Endodermal cell (in vitro differentiated cells): Measurements from ENCODE around the gene TRRAP. TPM values are rescaled to one million over a fixed set of nuclear protein-coding genes. Genes with fewer than 3 reads are reported as not detected.

Experiments
- DNase-seq: peaks from one replicate; pipeline ENCODE4 v3.0.0-alpha.2; 2017
- H3K27ac ChIP-seq: 2 replicates; pipeline ENCODE4 v1.5.1; 2013; ENCODE audit warnings: mild to moderate bottlenecking, low read depth, low read length, moderate library complexity
- H3K27me3 ChIP-seq: 2 replicates; pipeline ENCODE4 v1.6.1; 2013; ENCODE audit warnings: mild to moderate bottlenecking, low read length, moderate library complexity; ENCODE audit not compliant: insufficient read depth, control insufficient read depth, poor library complexity, severe bottlenecking
- H3K36me3 ChIP-seq: 2 replicates; pipeline ENCODE4 v1.7.0; 2013; ENCODE audit warnings: mild to moderate bottlenecking, low read length, moderate library complexity; ENCODE audit not compliant: control insufficient read depth, insufficient read depth
- H3K4me1 ChIP-seq: one replicate; pipeline ENCODE4 v1.7.0; 2013; ENCODE audit warnings: low read length; ENCODE audit not compliant: control insufficient read depth, insufficient read depth
- H3K4me3 ChIP-seq: 2 replicates; pipeline ENCODE4 v1.5.1; 2013; ENCODE audit warnings: mild to moderate bottlenecking, low read length, moderate library complexity
- H3K9ac ChIP-seq: 2 replicates; pipeline ENCODE4 v1.6.1; 2013; ENCODE audit warnings: mild to moderate bottlenecking, low read length, moderate library complexity; ENCODE audit not compliant: poor library complexity, severe bottlenecking; ENCODE audit errors: extremely low read depth
- H3K9me3 ChIP-seq: 2 replicates; pipeline ENCODE4 v1.6.1; 2013; ENCODE audit warnings: mild to moderate bottlenecking, low read length, moderate library complexity; ENCODE audit not compliant: control insufficient read depth
- H3K27ac Mint-ChIP-seq: 2 replicates; pipeline ENCODE4 v1.8.0; 2020; ENCODE audit warnings: mixed read lengths
- H3K27me3 Mint-ChIP-seq: 2 replicates; pipeline ENCODE4 v1.8.0; 2021; ENCODE audit warnings: mild to moderate bottlenecking, mixed read lengths; ENCODE audit not compliant: insufficient read depth
- H3K36me3 Mint-ChIP-seq: 2 replicates; pipeline ENCODE4 v1.8.0; 2020; ENCODE audit warnings: low read depth, mixed read lengths
- H3K4me1 Mint-ChIP-seq: 2 replicates; pipeline ENCODE4 v1.8.0; 2020; ENCODE audit warnings: mixed read lengths
- H3K4me3 Mint-ChIP-seq: 2 replicates; pipeline ENCODE4 v1.8.0; 2020; ENCODE audit warnings: mild to moderate bottlenecking, moderate library complexity, mixed read lengths
- H3K9me3 Mint-ChIP-seq: 2 replicates; pipeline ENCODE4 v1.8.0; 2020; ENCODE audit warnings: mild to moderate bottlenecking, mixed read lengths
- WGBS, 2 experiments: methylation state at CpG; one replicate each; pipeline versions ENCODE4 v1.1.5 to v1.1.7; 2013; ENCODE audit warnings: missing lambda C conversion rate in 2 of 2, mixed read lengths in 1 of 2; ENCODE audit not compliant: insufficient coverage in 1 of 2, insufficient read length in 1 of 2; 5-methylcytosine and 5-hydroxymethylcytosine counted together
- total RNA-seq, 2 donors: library from RNA; stranded (reverse); fragmentation: NEBNext Ultra II Directional in 1 of 2; extraction: Animal tissue kit (Norgen Biotek cat#: 25700) in 1 of 2; gene quantifications; 2 replicates in 1 of 2; 3 replicates in 1 of 2; pipeline ENCODE4 v1.2.1, GENCODE V29; 2021
- TF ChIP-seq, protein P1 (sequence below): fragments of 200-600 bp; sonication (generic); conservative IDR thresholded peaks from 2 replicates; pipeline ENCODE4 v1.5.0; 2021; ENCODE audit warnings: antibody characterized with exemption, mild to moderate bottlenecking

The TRRAP gene
- total RNA-seq, 2 donors from 2014 or later = 64.3 to 68.8 TPM

DNA sequence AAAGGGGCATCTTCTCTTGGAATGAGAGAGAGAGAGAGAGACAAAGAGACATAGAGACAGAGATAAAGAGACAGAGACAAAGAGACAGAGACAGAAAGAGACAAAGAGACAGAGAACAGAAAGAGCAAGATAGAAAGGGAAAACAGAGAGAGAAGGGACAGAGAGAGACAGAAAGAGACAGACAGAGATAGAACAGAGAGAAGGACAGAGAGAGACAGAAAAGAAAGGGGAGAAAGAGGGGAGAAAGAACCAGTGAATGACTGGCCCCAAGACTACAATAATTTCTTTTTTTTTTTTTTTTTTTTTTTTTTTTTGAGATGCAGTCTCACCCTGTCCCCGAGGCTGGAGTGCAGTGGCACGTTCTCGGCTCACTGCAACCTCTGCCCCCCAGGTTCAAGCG, 16.1 kb upstream of the TRRAP start:
- no peak overlapping the region for H3K27ac ChIP-seq
- H3K36me3 ChIP-seq = no peaks in the 10 kb centered on the region
- no peaks in the 10 kb centered on the region for H3K9me3 Mint-ChIP-seq
- no peak for DNase-seq
- H3K4me1 ChIP-seq = no peaks in the 10 kb centered on the region
- H3K27ac Mint-ChIP-seq = no peak overlapping the region
- H3K4me3 ChIP-seq = no peak overlapping the region
- H3K27me3 ChIP-seq = no peaks in the 10 kb centered on the region
- no peak overlapping the region for H3K9ac ChIP-seq
- 78 to 100% methylated on average over 2 to 3 of the region's 4 CpGs for WGBS, 2 experiments
- H3K36me3 Mint-ChIP-seq = no peaks in the 10 kb centered on the region
- H3K4me1 Mint-ChIP-seq = no peaks in the 10 kb centered on the region
- H3K27me3 Mint-ChIP-seq = peaks cover 19% of the 10 kb centered on the region
- H3K4me3 Mint-ChIP-seq = no peak overlapping the region
- no peaks in the 10 kb centered on the region for H3K9me3 ChIP-seq
- TF ChIP-seq, protein P1, sequence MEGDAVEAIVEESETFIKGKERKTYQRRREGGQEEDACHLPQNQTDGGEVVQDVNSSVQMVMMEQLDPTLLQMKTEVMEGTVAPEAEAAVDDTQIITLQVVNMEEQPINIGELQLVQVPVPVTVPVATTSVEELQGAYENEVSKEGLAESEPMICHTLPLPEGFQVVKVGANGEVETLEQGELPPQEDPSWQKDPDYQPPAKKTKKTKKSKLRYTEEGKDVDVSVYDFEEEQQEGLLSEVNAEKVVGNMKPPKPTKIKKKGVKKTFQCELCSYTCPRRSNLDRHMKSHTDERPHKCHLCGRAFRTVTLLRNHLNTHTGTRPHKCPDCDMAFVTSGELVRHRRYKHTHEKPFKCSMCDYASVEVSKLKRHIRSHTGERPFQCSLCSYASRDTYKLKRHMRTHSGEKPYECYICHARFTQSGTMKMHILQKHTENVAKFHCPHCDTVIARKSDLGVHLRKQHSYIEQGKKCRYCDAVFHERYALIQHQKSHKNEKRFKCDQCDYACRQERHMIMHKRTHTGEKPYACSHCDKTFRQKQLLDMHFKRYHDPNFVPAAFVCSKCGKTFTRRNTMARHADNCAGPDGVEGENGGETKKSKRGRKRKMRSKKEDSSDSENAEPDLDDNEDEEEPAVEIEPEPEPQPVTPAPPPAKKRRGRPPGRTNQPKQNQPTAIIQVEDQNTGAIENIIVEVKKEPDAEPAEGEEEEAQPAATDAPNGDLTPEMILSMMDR = no peak

DNA sequence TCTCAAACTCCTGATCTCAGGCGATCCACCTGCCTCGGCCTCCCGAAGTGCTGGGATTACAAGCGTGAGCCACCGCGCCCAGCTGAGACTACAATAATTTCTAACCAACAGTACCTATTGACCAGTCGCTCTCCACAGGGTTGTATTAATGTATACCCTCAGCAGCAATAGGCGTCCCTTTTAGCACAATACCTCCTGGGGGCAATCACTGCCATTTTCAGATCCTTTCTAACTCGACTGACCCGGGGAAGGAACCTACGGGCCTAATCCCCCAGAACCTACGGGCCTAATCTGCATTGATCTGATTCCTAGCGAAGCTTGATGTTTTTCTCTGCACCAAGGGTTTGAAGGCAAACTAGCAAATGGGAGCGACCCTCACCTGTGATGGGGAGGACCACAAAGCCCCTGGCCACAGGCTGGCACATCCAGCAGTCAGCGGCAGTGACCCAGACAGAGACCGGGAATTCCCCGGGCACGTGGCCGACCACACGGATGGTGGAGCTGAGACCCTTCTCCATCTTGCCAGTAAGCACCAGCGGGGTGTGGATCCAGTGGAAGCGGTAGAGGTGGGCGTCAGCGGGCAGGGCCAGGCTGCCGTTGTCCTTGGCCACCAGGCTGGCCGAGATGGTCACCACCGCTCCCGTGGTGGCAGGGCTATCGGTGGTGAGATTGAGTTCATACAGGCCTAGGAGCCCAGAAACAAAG, 15.5 kb upstream of the TRRAP start:
- H3K36me3 ChIP-seq = no peaks in the 10 kb centered on the region
- no peak for DNase-seq
- H3K36me3 Mint-ChIP-seq = no peaks in the 10 kb centered on the region
- no peak overlapping the region for H3K4me3 Mint-ChIP-seq
- no peaks in the 10 kb centered on the region for H3K9me3 ChIP-seq
- TF ChIP-seq, protein P1 = no peak
- H3K4me1 ChIP-seq = no peaks in the 10 kb centered on the region
- H3K27ac ChIP-seq = no peak overlapping the region
- WGBS, 2 experiments = 93 to 94% methylated on average over 27 to 29 of the region's 29 CpGs
- peaks cover 3% of the 10 kb centered on the region for H3K27me3 ChIP-seq
- H3K27ac Mint-ChIP-seq = no peak overlapping the region
- H3K4me1 Mint-ChIP-seq = no peaks in the 10 kb centered on the region
- H3K9ac ChIP-seq = no peak overlapping the region
- no peaks in the 10 kb centered on the region for H3K9me3 Mint-ChIP-seq
- no peak overlapping the region for H3K4me3 ChIP-seq
- peaks cover 25% of the 10 kb centered on the region for H3K27me3 Mint-ChIP-seq

DNA sequence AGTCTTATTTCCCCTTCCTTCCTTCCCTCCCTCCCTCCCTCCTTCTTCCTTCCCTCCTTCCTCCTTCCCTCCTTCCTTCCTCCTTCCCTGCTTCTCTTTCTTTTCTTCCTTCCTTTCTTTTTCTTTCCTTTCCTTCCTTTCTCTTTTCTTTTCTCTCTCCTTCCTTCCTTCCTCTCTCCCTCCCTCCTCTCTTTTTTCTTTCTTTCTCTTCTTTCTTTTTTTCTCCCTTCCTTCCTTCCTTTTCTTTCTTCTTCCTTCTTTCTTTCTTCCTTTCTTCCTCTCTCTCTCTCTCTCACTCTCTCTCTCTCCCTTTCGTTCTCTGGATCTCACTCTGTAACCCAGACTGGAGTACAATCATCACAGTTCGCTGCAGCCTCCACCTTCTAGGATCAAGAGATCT, 14.7 kb upstream of the TRRAP start:
- WGBS, 2 experiments = 83 to 85% methylated on average over 1 to 2 of the region's 2 CpGs
- Mint-ChIP-seq H3K4me1 (no peaks in the 10 kb centered on the region), H3K27me3 (peaks cover 28% of the 10 kb centered on the region), H3K9me3 (no peaks in the 10 kb centered on the region), H3K27ac (no peak overlapping the region), H3K36me3 (no peaks in the 10 kb centered on the region), H3K4me3 (no peak overlapping the region)
- H3K4me1 ChIP-seq = no peaks in the 10 kb centered on the region
- TF ChIP-seq, protein P1 = no peak
- no peak for DNase-seq
- H3K27ac ChIP-seq = no peak overlapping the region
- H3K9me3 ChIP-seq = no peaks in the 10 kb centered on the region
- no peaks in the 10 kb centered on the region for H3K36me3 ChIP-seq
- H3K9ac ChIP-seq = no peak overlapping the region
- no peak overlapping the region for H3K4me3 ChIP-seq
- peaks cover 11% of the 10 kb centered on the region for H3K27me3 ChIP-seq
